AG10803 (cell line): ENCODE data around the gene MIPOL1.
"Not testable (repeated sequence)": the region's sequence is repeated elsewhere in the genome, so short reads cannot be mapped to it uniquely, and the experiment has no call there.

Experiments used
- DNase-seq: peaks from one replicate; pipeline ENCODE4 v3.0.0; 2010; ENCODE audit warnings: low read depth
- H3K4me3 ChIP-seq: 2 replicates; pipeline ENCODE4 v1.5.1; 2011; ENCODE audit warnings: mild to moderate bottlenecking, low read length, control low read depth
- CTCF ChIP-seq: conservative IDR thresholded peaks from 2 replicates; pipeline ENCODE4 v1.5.1; 2011; ENCODE audit warnings: mild to moderate bottlenecking, low read length, control low read depth, inconsistent platforms

MIPOL1 gene

GRCh38 chr14:37197421-37198272 is at the start of gene MIPOL1:
MIPOL1 (plus strand) TSS chr14:37197937; CDS start chr14:37247889, 49,952 bp downstream.
- H3K4me3 ChIP-seq, result peak within 1 kb of the TSS; percentile 82
- peak; percentile 49 for TF ChIP-seq CTCF
- DNase-seq, result peak; percentile 89

GRCh38 chr14:37150414-37150813 is 47.3 kb upstream of the MIPOL1 start:
- peak; percentile 81 for TF ChIP-seq CTCF
- no peak overlapping the region for H3K4me3 ChIP-seq
- DNase-seq, result peak; percentile 55

- H3K4me3 ChIP-seq, result no peak overlapping the region
- no peak for DNase-seq
- no peak for TF ChIP-seq CTCF
These were observed 44.7 kb upstream of the MIPOL1 start for GRCh38 chr14:37153005-37153404.

- no peak for TF ChIP-seq CTCF
- DNase-seq, result no peak
- no peak overlapping the region for H3K4me3 ChIP-seq
These were observed 44.3 kb upstream of the MIPOL1 start for GRCh38 chr14:37153483-37153882.

- H3K4me3 ChIP-seq, result no peak overlapping the region
- no peak for DNase-seq
- no peak for TF ChIP-seq CTCF
These were observed 39.8 kb upstream of the MIPOL1 start for GRCh38 chr14:37157987-37158386.

GRCh38 chr14:37162307-37162706 is 35.4 kb upstream of the MIPOL1 start:
- DNase-seq, H3K4me3 ChIP-seq: not testable (repeated sequence)

- no peak overlapping the region for H3K4me3 ChIP-seq
- no peak for TF ChIP-seq CTCF
- DNase-seq, result no peak
These were observed 31.9 kb upstream of the MIPOL1 start for GRCh38 chr14:37165794-37166193.
